HEK293 (cell line): ENCODE results near the gene KIAA0753.

ENCODE experiments used
- CTCF ChIA-PET: fragments of 350-600 bp; formaldehyde crosslinking; extraction: SDS; loops from one replicate; lab custom pipeline; 2021; ENCODE audit warnings: antibody characterized with exemption; lab: Yijun Ruan, JAX
- POLR2A ChIA-PET: fragments of 300-600 bp; formaldehyde crosslinking; extraction: SDS; loops from one replicate; lab custom pipeline; 2020; ENCODE audit warnings: antibody characterized with exemption, inconsistent platforms; lab: Yijun Ruan, JAX
- H3K27ac ChIP-seq: fragments of 200-500 bp; sonication (Bioruptor generic); 2 replicates; pipeline ENCODE4 v1.5.1; 2014; ENCODE audit warnings: low read depth, low read length, control low read depth, inconsistent platforms; ENCODE audit errors: extremely low read depth
- H3K36me3 ChIP-seq, 2 experiments: fragments of 200-500 bp in 1 of 2; sonication (Bioruptor generic) in 1 of 2; 1 replicate in 1 of 2; 2 replicates in 1 of 2; pipeline ENCODE4 v1.5.1; 2014 to 2017; ENCODE audit warnings: inconsistent platforms in 2 of 2, low read length in 2 of 2; ENCODE audit not compliant: control insufficient read depth in 2 of 2, insufficient read depth in 1 of 2
- H3K4me1 ChIP-seq: fragments of 200-500 bp; sonication (Bioruptor generic); 2 replicates; pipeline ENCODE4 v1.5.1; 2014; ENCODE audit warnings: mild to moderate bottlenecking, low read length, inconsistent platforms; ENCODE audit not compliant: control insufficient read depth, insufficient read depth
- H3K4me3 ChIP-seq: 2 replicates; pipeline ENCODE4 v1.5.1; 2011; ENCODE audit warnings: low read depth, mild to moderate bottlenecking, control low read depth, low read length, moderate library complexity
- H3K9me3 ChIP-seq: fragments of 200-500 bp; sonication (Bioruptor generic); 2 replicates; pipeline ENCODE4 v1.5.1; 2014; ENCODE audit warnings: low read depth, low read length, inconsistent platforms; ENCODE audit not compliant: control insufficient read depth, insufficient read depth
- BCL11B ChIP-seq: fragments of 450-650 bp; formaldehyde crosslinking; IDR thresholded peaks from 2 replicates; pipeline ENCODE4 v1.5.1; 2016; ENCODE audit warnings: low read depth, missing biosample characterization, missing genetic modification characterization
- GLI4 ChIP-seq: fragments of 450-650 bp; formaldehyde crosslinking; IDR thresholded peaks from 2 replicates; pipeline ENCODE4 v1.5.1; 2016; ENCODE audit warnings: missing biosample characterization, missing genetic modification characterization
- GLIS2 ChIP-seq: fragments of 450-650 bp; formaldehyde crosslinking; IDR thresholded peaks from 2 replicates; pipeline ENCODE4 v1.5.1; 2016; ENCODE audit warnings: missing biosample characterization, missing genetic modification characterization
- HOXA7 ChIP-seq: sonication (generic); formaldehyde crosslinking; IDR thresholded peaks from 2 replicates; pipeline ENCODE4 v1.8.1; 2022; ENCODE audit warnings: missing genetic modification reagents, borderline replicate concordance
- HOXD13 ChIP-seq: sonication (generic); formaldehyde crosslinking; IDR thresholded peaks from 2 replicates; pipeline ENCODE4 v1.8.0; 2022; ENCODE audit warnings: missing genetic modification reagents, borderline replicate concordance
- IKZF3 ChIP-seq: fragments of 450-650 bp; IDR thresholded peaks from 2 replicates; pipeline ENCODE4 v1.5.0; 2018; ENCODE audit warnings: missing biosample characterization, mild to moderate bottlenecking, missing genetic modification characterization, moderate library complexity
- MEIS1 ChIP-seq: sonication (generic); formaldehyde crosslinking; IDR thresholded peaks from 2 replicates; pipeline ENCODE4 v1.8.1; 2022; ENCODE audit warnings: missing genetic modification reagents, mild to moderate bottlenecking, borderline replicate concordance
- MZF1 ChIP-seq: fragments of 450-650 bp; formaldehyde crosslinking; IDR thresholded peaks from 2 replicates; pipeline ENCODE4 v1.5.1; 2017; ENCODE audit warnings: missing biosample characterization, missing genetic modification characterization, borderline replicate concordance
- SALL2 ChIP-seq: fragments of 450-650 bp; formaldehyde crosslinking; IDR thresholded peaks from 2 replicates; pipeline ENCODE4 v1.5.0; 2017; ENCODE audit warnings: missing biosample characterization, mild to moderate bottlenecking, missing genetic modification characterization, borderline replicate concordance
- SCRT2 ChIP-seq: fragments of 450-650 bp; formaldehyde crosslinking; IDR thresholded peaks from 2 replicates; pipeline ENCODE4 v1.5.1; 2016; ENCODE audit warnings: missing biosample characterization, missing genetic modification characterization
- ZBTB17 ChIP-seq: fragments of 450-650 bp; formaldehyde crosslinking; IDR thresholded peaks from 2 replicates; pipeline ENCODE4 v1.5.1; 2016; ENCODE audit warnings: missing biosample characterization, missing genetic modification characterization
- ZBTB6 ChIP-seq: fragments of 450-650 bp; formaldehyde crosslinking; IDR thresholded peaks from 2 replicates; pipeline ENCODE4 v1.5.1; 2017; ENCODE audit warnings: missing biosample characterization, missing genetic modification characterization
- ZBTB8A ChIP-seq: fragments of 450-650 bp; formaldehyde crosslinking; IDR thresholded peaks from 2 replicates; pipeline ENCODE4 v1.5.1; 2016; ENCODE audit warnings: missing biosample characterization, missing genetic modification characterization
- ZFP41 ChIP-seq: fragments of 450-650 bp; formaldehyde crosslinking; IDR thresholded peaks from 2 replicates; pipeline ENCODE4 v1.5.1; 2016; ENCODE audit warnings: missing biosample characterization, missing genetic modification characterization, borderline replicate concordance
- ZNF112 ChIP-seq: fragments of 450-650 bp; formaldehyde crosslinking; IDR thresholded peaks from 2 replicates; pipeline ENCODE4 v1.5.0; 2017; ENCODE audit warnings: missing biosample characterization, missing genetic modification characterization
- ZNF175 ChIP-seq: fragments of 450-650 bp; formaldehyde crosslinking; IDR thresholded peaks from 2 replicates; pipeline ENCODE4 v1.5.1; 2016; ENCODE audit warnings: missing biosample characterization, missing genetic modification characterization
- ZNF214 ChIP-seq: fragments of 450-650 bp; formaldehyde crosslinking; IDR thresholded peaks from 2 replicates; pipeline ENCODE4 v1.5.1; 2017; ENCODE audit warnings: missing biosample characterization, mild to moderate bottlenecking, missing genetic modification characterization, borderline replicate concordance
- ZNF26 ChIP-seq: fragments of 450-650 bp; formaldehyde crosslinking; IDR thresholded peaks from 2 replicates; pipeline ENCODE4 v1.5.1; 2016; ENCODE audit warnings: missing biosample characterization, missing genetic modification characterization
- ZNF302 ChIP-seq: fragments of 450-650 bp; formaldehyde crosslinking; IDR thresholded peaks from 2 replicates; pipeline ENCODE4 v1.5.1; 2016; ENCODE audit warnings: missing biosample characterization, missing genetic modification characterization, low read depth
- ZNF350 ChIP-seq: fragments of 450-650 bp; formaldehyde crosslinking; IDR thresholded peaks from 2 replicates; pipeline ENCODE4 v1.5.0; 2017; ENCODE audit warnings: missing biosample characterization, mild to moderate bottlenecking, missing genetic modification characterization
- ZNF426 ChIP-seq: fragments of 450-650 bp; formaldehyde crosslinking; IDR thresholded peaks from 2 replicates; pipeline ENCODE4 v1.5.1; 2017; ENCODE audit warnings: missing biosample characterization, missing genetic modification characterization, mild to moderate bottlenecking, inconsistent platforms, moderate library complexity
- ZNF548 ChIP-seq: fragments of 450-650 bp; formaldehyde crosslinking; IDR thresholded peaks from 2 replicates; pipeline ENCODE4 v1.5.1; 2016; ENCODE audit warnings: missing biosample characterization, missing genetic modification characterization
- ZNF560 ChIP-seq: fragments of 450-650 bp; formaldehyde crosslinking; IDR thresholded peaks from 2 replicates; pipeline ENCODE4 v1.5.1; 2017; ENCODE audit warnings: missing biosample characterization, missing genetic modification characterization, borderline replicate concordance
- ZNF600 ChIP-seq: fragments of 450-650 bp; formaldehyde crosslinking; IDR thresholded peaks from 2 replicates; pipeline ENCODE4 v1.5.1; 2016; ENCODE audit warnings: missing biosample characterization, missing genetic modification characterization
- ZNF654 ChIP-seq: fragments of 450-650 bp; formaldehyde crosslinking; IDR thresholded peaks from 2 replicates; pipeline ENCODE4 v1.5.1; 2016; ENCODE audit warnings: low read depth, missing biosample characterization, missing genetic modification characterization
- ZNF670 ChIP-seq: fragments of 450-650 bp; formaldehyde crosslinking; IDR thresholded peaks from 2 replicates; pipeline ENCODE4 v1.5.1; 2016; ENCODE audit warnings: missing biosample characterization, missing genetic modification characterization, low read depth
- ZNF692 ChIP-seq: fragments of 450-650 bp; formaldehyde crosslinking; IDR thresholded peaks from 2 replicates; pipeline ENCODE4 v1.5.1; 2016; ENCODE audit warnings: missing biosample characterization, missing genetic modification characterization
- ZNF837 ChIP-seq: fragments of 450-650 bp; formaldehyde crosslinking; IDR thresholded peaks from 2 replicates; pipeline ENCODE4 v1.5.1; 2016; ENCODE audit warnings: missing biosample characterization, missing genetic modification characterization
- ZSCAN23 ChIP-seq: fragments of 450-650 bp; formaldehyde crosslinking; IDR thresholded peaks from 2 replicates; pipeline ENCODE4 v1.5.1; 2016; ENCODE audit warnings: missing biosample characterization, missing genetic modification characterization
- ZSCAN5A ChIP-seq: fragments of 450-650 bp; formaldehyde crosslinking; IDR thresholded peaks from 2 replicates; pipeline ENCODE4 v1.5.1; 2016; ENCODE audit warnings: missing biosample characterization, missing genetic modification characterization

Gene KIAA0753

GRCh38 chr17:6636105-6636504, 4.4 kb downstream of the KIAA0753 start:
- TF ChIP-seq ZBTB6 (tag by site-specific recombination) (no peak), HOXA7 (no peak), ZNF600 (tag by site-specific recombination) (no peak), ZNF26 (tag by site-specific recombination) (no peak), ZNF692 (tag by site-specific recombination) (no peak), ZSCAN5A (tag by site-specific recombination) (no peak), BCL11B (tag by site-specific recombination) (no peak), HOXD13 (CRISPR knock-in tag) (no peak), ZBTB8A (tag by site-specific recombination) (no peak), MEIS1 (no peak), ZNF654 (tag by site-specific recombination) (no peak), ZFP41 (tag by site-specific recombination) (no peak), SALL2 (tag by site-specific recombination) (no peak), ZSCAN23 (tag by site-specific recombination) (no peak), ZNF548 (tag by site-specific recombination) (no peak), IKZF3 (tag by site-specific recombination) (no peak), ZNF670 (no peak), ZNF350 (tag by site-specific recombination) (no peak), SCRT2 (tag by site-specific recombination) (no peak)
- H3K36me3 ChIP-seq, result peaks cover 39 to 47% of the 10 kb centered on the region in 2 experiments
- no peak overlapping the region for H3K27ac ChIP-seq
- ChIA-PET POLR2A (no interaction called here), CTCF (interaction anchor here (0.5 to 1.1 kb wide), 3 partner anchors 25 to 207 kb away, joined by 3 to 4 read pairs (median 3); no protein-coding TSS in a partner anchor)
- no peak overlapping the region for H3K4me3 ChIP-seq
- H3K9me3 ChIP-seq, result no peaks in the 10 kb centered on the region
- peaks cover 8% of the 10 kb centered on the region; the same call in 1 of the 2 replicates for H3K4me1 ChIP-seq

- Histone ChIP-seq H3K4me1 (no peaks in the 10 kb centered on the region), H3K4me3 (no peak overlapping the region), H3K27ac (no peak overlapping the region), H3K9me3 (no peaks in the 10 kb centered on the region), H3K36me3 (peaks cover 57 to 72% of the 10 kb centered on the region in 2 experiments)
- POLR2A ChIA-PET, result no interaction called here
- CTCF ChIA-PET, result interaction anchor here (0.5 to 0.6 kb wide), 2 partner anchors 11 to 388 kb away, joined by 3 to 4 read pairs; no protein-coding TSS in a partner anchor
- TF ChIP-seq ZNF426 (tag by site-specific recombination) (no peak), GLI4 (no peak), GLIS2 (tag by site-specific recombination) (no peak), ZNF302 (tag by site-specific recombination) (no peak), ZBTB17 (tag by site-specific recombination) (no peak), ZNF837 (tag by site-specific recombination) (no peak), ZNF214 (tag by site-specific recombination) (no peak), ZNF175 (tag by site-specific recombination) (no peak), ZNF112 (tag by site-specific recombination) (no peak), ZNF560 (tag by site-specific recombination) (no peak), MZF1 (tag by site-specific recombination) (no peak)
Measured at GRCh38 chr17:6633263-6633662, 7.2 kb downstream of the KIAA0753 start.
